H1 (cell line): ENCODE measurements around the gene RNPEPL1. TPM values are rescaled to one million over a fixed set of nuclear protein-coding genes. Genes with fewer than 3 reads are reported as not detected.

Source experiments
- CTCF ChIA-PET: fragments of 300-600 bp; sonication (Branson Sonifier 250); formaldehyde crosslinking; loops from one replicate; lab custom pipeline; 2021; ENCODE audit not compliant: partially characterized antibody; lab: Charles Lee
- POLR2A ChIA-PET: fragments of 300-600 bp; sonication (Branson Sonifier 250); formaldehyde crosslinking; loops from one replicate; lab custom pipeline; 2021; ENCODE audit warnings: inconsistent platforms; ENCODE audit not compliant: partially characterized antibody; lab: Charles Lee
- DNase-seq, 2 experiments: peaks; one replicate each; pipeline versions ENCODE4 v3.0.0 to v3.0.0-alpha.2; 2010 to 2022; ENCODE audit warnings: low spot score in 2 of 2, low read depth in 1 of 2, mixed read lengths in 1 of 2
- FAIRE-seq: peaks from 2 replicates; lab custom pipeline; 2011; peaks lifted over from hg19 to GRCh38; lab: Jason Lieb, UNC
- H2AFZ ChIP-seq: 2 replicates; pipeline ENCODE4 v1.8.1; 2012; ENCODE audit warnings: low read length, inconsistent platforms
- H2AK5ac ChIP-seq: 2 replicates; pipeline ENCODE4 v1.6.1; 2013; ENCODE audit warnings: low read depth, low read length
- H2BK120ac ChIP-seq: replicated peaks from 2 replicates; pipeline ENCODE3; 2013; ENCODE audit warnings: low read depth, low read length, inconsistent platforms
- H2BK12ac ChIP-seq: 2 replicates; pipeline ENCODE4 v1.6.1; 2013; ENCODE audit warnings: low read depth, low read length
- H2BK15ac ChIP-seq: 2 replicates; pipeline ENCODE4 v1.6.1; 2013; ENCODE audit warnings: low read length
- H2BK20ac ChIP-seq: 2 replicates; pipeline ENCODE4 v1.6.1; 2013; ENCODE audit warnings: low read length
- H2BK5ac ChIP-seq: 2 replicates; pipeline ENCODE4 v1.6.1; 2013; ENCODE audit warnings: low read depth, low read length
- H3K14ac ChIP-seq: 2 replicates; pipeline ENCODE4 v1.6.1; 2013; ENCODE audit warnings: inconsistent platforms; ENCODE audit not compliant: insufficient read length
- H3K18ac ChIP-seq: 2 replicates; pipeline ENCODE4 v1.6.1; 2013; ENCODE audit warnings: low read length; ENCODE audit errors: extremely low read depth
- H3K23ac ChIP-seq: 2 replicates; pipeline ENCODE4 v1.6.1; 2013; ENCODE audit warnings: inconsistent platforms; ENCODE audit not compliant: insufficient read length
- H3K23me2 ChIP-seq: 2 replicates; pipeline ENCODE4 v1.6.1; 2013; ENCODE audit warnings: low read depth, low read length
- H3K27ac ChIP-seq: 2 replicates; pipeline ENCODE4 v1.6.1; 2011; ENCODE audit warnings: low read depth, low read length, inconsistent platforms
- H3K27me3 ChIP-seq, 4 experiments: replicated peaks in 1 of 4; 1 replicate in 1 of 4; 2 replicates in 3 of 4; pipeline versions ENCODE4 v1.6.1 to v1.8.1; 2011 to 2013; ENCODE audit warnings: low read length in 3 of 4, mild to moderate bottlenecking in 3 of 4, inconsistent platforms in 2 of 4, mixed read lengths in 2 of 4, moderate library complexity in 1 of 4; ENCODE audit not compliant: control insufficient read depth in 3 of 4, insufficient read depth in 3 of 4; ENCODE audit errors: extremely low read depth in 1 of 4
- H3K36me3 ChIP-seq, 4 experiments: 2 replicates each; pipeline versions ENCODE4 v1.6.1 to v1.8.1; 2011 to 2013; ENCODE audit warnings: mild to moderate bottlenecking in 4 of 4, low read length in 3 of 4, moderate library complexity in 2 of 4, control low read depth in 1 of 4, inconsistent platforms in 1 of 4; ENCODE audit not compliant: insufficient read depth in 4 of 4, control insufficient read depth in 2 of 4
- H3K4ac ChIP-seq: replicated peaks from 2 replicates; pipeline ENCODE3; 2013; ENCODE audit warnings: low read length, low read depth, mixed read lengths, inconsistent platforms; ENCODE audit not compliant: insufficient read length
- H3K4me1 ChIP-seq, 4 experiments: replicated peaks in 1 of 4; 1 replicate in 1 of 4; 2 replicates in 3 of 4; pipeline versions ENCODE4 v1.6.1 to v1.8.1; 2011 to 2013; ENCODE audit warnings: low read length in 3 of 4, inconsistent platforms in 2 of 4, mixed read lengths in 1 of 4; ENCODE audit not compliant: insufficient read depth in 4 of 4, control insufficient read depth in 3 of 4
- H3K4me2 ChIP-seq, 2 experiments: 2 replicates each; pipeline versions ENCODE4 v1.6.1 to v1.8.1; 2011 to 2013; ENCODE audit warnings: low read depth in 2 of 2, low read length in 2 of 2, control low read depth in 1 of 2, inconsistent platforms in 1 of 2, mild to moderate bottlenecking in 1 of 2; ENCODE audit not compliant: insufficient read depth in 1 of 2
- H3K4me3 ChIP-seq, 4 experiments: fragments of 200-600, 300-600 bp in 1 of 4; sonication (generic), shearing (Covaris generic), sonication (Bioruptor Twin) in 1 of 4; 2 replicates each; pipeline versions ENCODE4 v1.5.1 to v1.8.1; 2011 to 2016; ENCODE audit warnings: low read length in 4 of 4, low read depth in 3 of 4, control low read depth in 2 of 4, inconsistent platforms in 2 of 4, mild to moderate bottlenecking in 2 of 4, mixed read lengths in 1 of 4, moderate library complexity in 1 of 4; ENCODE audit not compliant: insufficient read depth in 2 of 4; ENCODE audit errors: extremely low read depth in 1 of 4
- H3K56ac ChIP-seq: replicated peaks from 2 replicates; pipeline ENCODE3; 2013; ENCODE audit warnings: low read depth, mild to moderate bottlenecking, mixed read lengths, low read length, inconsistent platforms; ENCODE audit not compliant: insufficient read length
- H3K79me1 ChIP-seq: 2 replicates; pipeline ENCODE4 v1.6.1; 2013; ENCODE audit warnings: low read depth, low read length, control low read depth
- H3K79me2 ChIP-seq, 2 experiments: 2 replicates each; pipeline versions ENCODE4 v1.6.1 to v1.8.1; 2012 to 2013; ENCODE audit warnings: low read length in 2 of 2, mild to moderate bottlenecking in 2 of 2, inconsistent platforms in 1 of 2; ENCODE audit not compliant: insufficient read depth in 2 of 2, control insufficient read depth in 1 of 2
- H3K9ac ChIP-seq, 4 experiments: replicated peaks in 1 of 4; 1 replicate in 1 of 4; 2 replicates in 3 of 4; pipeline versions ENCODE4 v1.6.1 to v1.8.1; 2011 to 2013; ENCODE audit warnings: low read depth in 3 of 4, low read length in 3 of 4, control low read depth in 2 of 4, mild to moderate bottlenecking in 2 of 4, moderate library complexity in 2 of 4, inconsistent platforms in 1 of 4; ENCODE audit errors: extremely low read depth in 1 of 4
- H3K9me3 ChIP-seq, 2 experiments: 2 replicates each; pipeline versions ENCODE4 v1.6.1 to v1.8.1; 2012 to 2013; ENCODE audit warnings: mild to moderate bottlenecking in 2 of 2, moderate library complexity in 2 of 2, control low read depth in 1 of 2, inconsistent platforms in 1 of 2, low read depth in 1 of 2, low read length in 1 of 2, mixed read lengths in 1 of 2; ENCODE audit not compliant: insufficient read depth in 2 of 2
- H4K20me1 ChIP-seq, 2 experiments: replicated peaks in 1 of 2; 2 replicates each; pipeline versions ENCODE3 to v1.8.1; 2011 to 2013; ENCODE audit warnings: inconsistent platforms in 2 of 2, low read length in 2 of 2, mild to moderate bottlenecking in 1 of 2; ENCODE audit not compliant: insufficient read depth in 2 of 2, control insufficient read depth in 1 of 2
- H4K5ac ChIP-seq: 2 replicates; pipeline ENCODE4 v1.6.1; 2013; ENCODE audit warnings: low read length, low read depth, mixed read lengths, inconsistent platforms; ENCODE audit not compliant: insufficient read length
- H4K8ac ChIP-seq: 2 replicates; pipeline ENCODE4 v1.8.0; 2013; ENCODE audit warnings: mild to moderate bottlenecking, moderate library complexity, low read length, inconsistent platforms; ENCODE audit not compliant: insufficient read depth; ENCODE audit errors: extremely low read depth
- H4K91ac ChIP-seq: replicated peaks from 2 replicates; pipeline ENCODE3; 2013; ENCODE audit warnings: low read length, mixed read lengths, inconsistent platforms; ENCODE audit not compliant: insufficient read length
- JUND ChIP-seq: IDR thresholded peaks from 2 replicates; pipeline ENCODE4 v1.6.1; 2011; ENCODE audit warnings: mild to moderate bottlenecking, improper control_type of control experiment, low read length
- SIX5 ChIP-seq: IDR thresholded peaks from 2 replicates; pipeline ENCODE4 v1.6.1; 2011; ENCODE audit warnings: mild to moderate bottlenecking, low read depth, low read length
- WGBS, 2 experiments: shearing (Covaris generic) in 1 of 2; methylation state at CpG; one replicate each; pipeline versions ENCODE4 v1.1.6 to v1.1.7; 2013 to 2015; ENCODE audit warnings: low lambda C conversion rate in 2 of 2, mixed read lengths in 2 of 2, inconsistent platforms in 1 of 2, low coverage in 1 of 2, missing lambda C conversion rate in 1 of 2; ENCODE audit not compliant: insufficient replicate concordance in 2 of 2, insufficient coverage in 1 of 2, insufficient read length in 1 of 2; ENCODE audit errors: extremely low coverage in 1 of 2, missing lambda C conversion rate in 1 of 2; 5-methylcytosine and 5-hydroxymethylcytosine counted together
- polyA plus RNA-seq, 7 experiments: library from polyadenylated mRNA; depleted of rRNA in 3 of 7; stranded (reverse) in 5 of 7; unstranded in 2 of 7; fragments of >200 nt in 5 of 7; fragments of 200-250 nt in 2 of 7; gene quantifications; 1 replicate in 5 of 7; 2 replicates in 1 of 7; 4 replicates in 1 of 7; pipeline versions ENCODE4 v1.2.1 to v1.2.3, GENCODE V29; 2011 to 2013; ENCODE audit warnings: missing spikeins in 2 of 7, mixed read lengths in 2 of 7
- total RNA-seq: library from RNA; stranded (reverse); fragmentation: NEBNext Ultra II Directional; extraction: Animal tissue kit (Norgen Biotek cat#: 25700); gene quantifications from 2 replicates; pipeline ENCODE4 v1.2.1, GENCODE V29; 2021

RNPEPL1 gene
- total and polyA plus RNA-seq, 2 of the 8 experiments (the other 6 are each of a cell fraction or from before 2014, with no cell fraction given), result 9.0 to 11.3 TPM

GRCh38 chr2:240600451-240600961 lies 32.2 kb downstream of the RNPEPL1 start:
- Histone ChIP-seq H3K4me1 (no peaks in the 10 kb centered on the region), H3K79me1 (no peaks in the 10 kb centered on the region), H2BK12ac (no peak overlapping the region), H2BK15ac (no peak overlapping the region), H3K36me3 (peaks cover 0 to 8% (median 5%) of the 10 kb centered on the region in 4 experiments; a peak in 4 of 8 replicates), H2BK120ac (no peak overlapping the region), H2AFZ (no peak overlapping the region), H3K9me3 (no peaks in the 10 kb centered on the region), H4K91ac (no peak overlapping the region), H4K20me1 (peaks cover 0 to 6% of the 10 kb centered on the region in 2 experiments), H2BK20ac (no peak overlapping the region), H2AK5ac (no peak overlapping the region), H3K18ac (no peak overlapping the region), H3K23me2 (no peaks in the 10 kb centered on the region), H3K4ac (no peak overlapping the region), H3K23ac (no peak overlapping the region), H3K14ac (no peak overlapping the region), H3K27me3 (no peaks in the 10 kb centered on the region), H2BK5ac (no peak overlapping the region), H4K8ac (peak overlapping the region; percentile 51; the same call in 1 of the 2 replicates), H4K5ac (no peak overlapping the region), H3K9ac (no peak overlapping the region), H3K4me2 (no peak overlapping the region), H3K4me3 (no peak overlapping the region), H3K79me2 (no peaks in the 10 kb centered on the region), H3K56ac (no peak overlapping the region), H3K27ac (no peak overlapping the region)
- ChIA-PET CTCF (interaction anchor here (0.7 kb wide), 1 partner anchor 117 kb away, joined by 3 read pairs; no protein-coding TSS in a partner anchor), POLR2A (interaction anchor here (0.8 kb wide), 1 partner anchor 31 kb away, joined by 3 read pairs; no protein-coding TSS in a partner anchor)
- TF ChIP-seq JUND, result no peak
- TF ChIP-seq SIX5, result no peak
- 85% methylated on average over 15 of the region's 16 CpGs; no CpG with 5 or more reads in 1 of the 2 experiments for WGBS, 2 experiments
- FAIRE-seq (no peak), DNase-seq (no peak)
